H1 (cell line): ENCODE results near the gene IRF8. TPM values are rescaled to one million over a fixed set of nuclear protein-coding genes. Genes with fewer than 3 reads are reported as not detected.

ENCODE experiments used
- CTCF ChIA-PET: fragments of 300-600 bp; sonication (Branson Sonifier 250); formaldehyde crosslinking; loops from one replicate; lab custom pipeline; 2021; ENCODE audit not compliant: partially characterized antibody; lab: Charles Lee
- POLR2A ChIA-PET: fragments of 300-600 bp; sonication (Branson Sonifier 250); formaldehyde crosslinking; loops from one replicate; lab custom pipeline; 2021; ENCODE audit warnings: inconsistent platforms; ENCODE audit not compliant: partially characterized antibody; lab: Charles Lee
- DNase-seq, 2 experiments: peaks; one replicate each; pipeline versions ENCODE4 v3.0.0 to v3.0.0-alpha.2; 2010 to 2022; ENCODE audit warnings: low spot score in 2 of 2, low read depth in 1 of 2, mixed read lengths in 1 of 2
- FAIRE-seq: peaks from 2 replicates; lab custom pipeline; 2011; peaks lifted over from hg19 to GRCh38; lab: Jason Lieb, UNC
- H2AFZ ChIP-seq: 2 replicates; pipeline ENCODE4 v1.8.1; 2012; ENCODE audit warnings: low read length, inconsistent platforms
- H2AK5ac ChIP-seq: 2 replicates; pipeline ENCODE4 v1.6.1; 2013; ENCODE audit warnings: low read depth, low read length
- H2BK120ac ChIP-seq: replicated peaks from 2 replicates; pipeline ENCODE3; 2013; ENCODE audit warnings: low read depth, low read length, inconsistent platforms
- H2BK12ac ChIP-seq: 2 replicates; pipeline ENCODE4 v1.6.1; 2013; ENCODE audit warnings: low read depth, low read length
- H2BK15ac ChIP-seq: 2 replicates; pipeline ENCODE4 v1.6.1; 2013; ENCODE audit warnings: low read length
- H2BK20ac ChIP-seq: 2 replicates; pipeline ENCODE4 v1.6.1; 2013; ENCODE audit warnings: low read length
- H2BK5ac ChIP-seq: 2 replicates; pipeline ENCODE4 v1.6.1; 2013; ENCODE audit warnings: low read depth, low read length
- H3K14ac ChIP-seq: 2 replicates; pipeline ENCODE4 v1.6.1; 2013; ENCODE audit warnings: inconsistent platforms; ENCODE audit not compliant: insufficient read length
- H3K18ac ChIP-seq: 2 replicates; pipeline ENCODE4 v1.6.1; 2013; ENCODE audit warnings: low read length; ENCODE audit errors: extremely low read depth
- H3K23ac ChIP-seq: 2 replicates; pipeline ENCODE4 v1.6.1; 2013; ENCODE audit warnings: inconsistent platforms; ENCODE audit not compliant: insufficient read length
- H3K23me2 ChIP-seq: 2 replicates; pipeline ENCODE4 v1.6.1; 2013; ENCODE audit warnings: low read depth, low read length
- H3K27ac ChIP-seq: 2 replicates; pipeline ENCODE4 v1.6.1; 2011; ENCODE audit warnings: low read depth, low read length, inconsistent platforms
- H3K27me3 ChIP-seq, 4 experiments: replicated peaks in 1 of 4; 1 replicate in 1 of 4; 2 replicates in 3 of 4; pipeline versions ENCODE4 v1.6.1 to v1.8.1; 2011 to 2013; ENCODE audit warnings: low read length in 3 of 4, mild to moderate bottlenecking in 3 of 4, inconsistent platforms in 2 of 4, mixed read lengths in 2 of 4, moderate library complexity in 1 of 4; ENCODE audit not compliant: control insufficient read depth in 3 of 4, insufficient read depth in 3 of 4; ENCODE audit errors: extremely low read depth in 1 of 4
- H3K36me3 ChIP-seq, 4 experiments: 2 replicates each; pipeline versions ENCODE4 v1.6.1 to v1.8.1; 2011 to 2013; ENCODE audit warnings: mild to moderate bottlenecking in 4 of 4, low read length in 3 of 4, moderate library complexity in 2 of 4, control low read depth in 1 of 4, inconsistent platforms in 1 of 4; ENCODE audit not compliant: insufficient read depth in 4 of 4, control insufficient read depth in 2 of 4
- H3K4ac ChIP-seq: replicated peaks from 2 replicates; pipeline ENCODE3; 2013; ENCODE audit warnings: low read length, low read depth, mixed read lengths, inconsistent platforms; ENCODE audit not compliant: insufficient read length
- H3K4me1 ChIP-seq, 4 experiments: replicated peaks in 1 of 4; 1 replicate in 1 of 4; 2 replicates in 3 of 4; pipeline versions ENCODE4 v1.6.1 to v1.8.1; 2011 to 2013; ENCODE audit warnings: low read length in 3 of 4, inconsistent platforms in 2 of 4, mixed read lengths in 1 of 4; ENCODE audit not compliant: insufficient read depth in 4 of 4, control insufficient read depth in 3 of 4
- H3K4me2 ChIP-seq, 2 experiments: 2 replicates each; pipeline versions ENCODE4 v1.6.1 to v1.8.1; 2011 to 2013; ENCODE audit warnings: low read depth in 2 of 2, low read length in 2 of 2, control low read depth in 1 of 2, inconsistent platforms in 1 of 2, mild to moderate bottlenecking in 1 of 2; ENCODE audit not compliant: insufficient read depth in 1 of 2
- H3K4me3 ChIP-seq, 4 experiments: fragments of 200-600, 300-600 bp in 1 of 4; sonication (generic), shearing (Covaris generic), sonication (Bioruptor Twin) in 1 of 4; 2 replicates each; pipeline versions ENCODE4 v1.5.1 to v1.8.1; 2011 to 2016; ENCODE audit warnings: low read length in 4 of 4, low read depth in 3 of 4, control low read depth in 2 of 4, inconsistent platforms in 2 of 4, mild to moderate bottlenecking in 2 of 4, mixed read lengths in 1 of 4, moderate library complexity in 1 of 4; ENCODE audit not compliant: insufficient read depth in 2 of 4; ENCODE audit errors: extremely low read depth in 1 of 4
- H3K56ac ChIP-seq: replicated peaks from 2 replicates; pipeline ENCODE3; 2013; ENCODE audit warnings: low read depth, mild to moderate bottlenecking, mixed read lengths, low read length, inconsistent platforms; ENCODE audit not compliant: insufficient read length
- H3K79me1 ChIP-seq: 2 replicates; pipeline ENCODE4 v1.6.1; 2013; ENCODE audit warnings: low read depth, low read length, control low read depth
- H3K79me2 ChIP-seq, 2 experiments: 2 replicates each; pipeline versions ENCODE4 v1.6.1 to v1.8.1; 2012 to 2013; ENCODE audit warnings: low read length in 2 of 2, mild to moderate bottlenecking in 2 of 2, inconsistent platforms in 1 of 2; ENCODE audit not compliant: insufficient read depth in 2 of 2, control insufficient read depth in 1 of 2
- H3K9ac ChIP-seq, 4 experiments: replicated peaks in 1 of 4; 1 replicate in 1 of 4; 2 replicates in 3 of 4; pipeline versions ENCODE4 v1.6.1 to v1.8.1; 2011 to 2013; ENCODE audit warnings: low read depth in 3 of 4, low read length in 3 of 4, control low read depth in 2 of 4, mild to moderate bottlenecking in 2 of 4, moderate library complexity in 2 of 4, inconsistent platforms in 1 of 4; ENCODE audit errors: extremely low read depth in 1 of 4
- H3K9me3 ChIP-seq, 2 experiments: 2 replicates each; pipeline versions ENCODE4 v1.6.1 to v1.8.1; 2012 to 2013; ENCODE audit warnings: mild to moderate bottlenecking in 2 of 2, moderate library complexity in 2 of 2, control low read depth in 1 of 2, inconsistent platforms in 1 of 2, low read depth in 1 of 2, low read length in 1 of 2, mixed read lengths in 1 of 2; ENCODE audit not compliant: insufficient read depth in 2 of 2
- H4K20me1 ChIP-seq, 2 experiments: replicated peaks in 1 of 2; 2 replicates each; pipeline versions ENCODE3 to v1.8.1; 2011 to 2013; ENCODE audit warnings: inconsistent platforms in 2 of 2, low read length in 2 of 2, mild to moderate bottlenecking in 1 of 2; ENCODE audit not compliant: insufficient read depth in 2 of 2, control insufficient read depth in 1 of 2
- H4K5ac ChIP-seq: 2 replicates; pipeline ENCODE4 v1.6.1; 2013; ENCODE audit warnings: low read length, low read depth, mixed read lengths, inconsistent platforms; ENCODE audit not compliant: insufficient read length
- H4K8ac ChIP-seq: 2 replicates; pipeline ENCODE4 v1.8.0; 2013; ENCODE audit warnings: mild to moderate bottlenecking, moderate library complexity, low read length, inconsistent platforms; ENCODE audit not compliant: insufficient read depth; ENCODE audit errors: extremely low read depth
- H4K91ac ChIP-seq: replicated peaks from 2 replicates; pipeline ENCODE3; 2013; ENCODE audit warnings: low read length, mixed read lengths, inconsistent platforms; ENCODE audit not compliant: insufficient read length
- CTBP2 ChIP-seq: IDR thresholded peaks from 2 replicates; pipeline ENCODE4 v1.7.0; 2011; ENCODE audit warnings: borderline replicate concordance, mild to moderate bottlenecking, moderate library complexity, mixed read lengths, low read length; ENCODE audit not compliant: insufficient read depth, insufficient read length
- MAFK ChIP-seq: IDR thresholded peaks from 2 replicates; pipeline ENCODE4 v1.6.1; 2012; ENCODE audit warnings: low read depth, mild to moderate bottlenecking, improper control_type of control experiment, low read length
- TAF1 ChIP-seq: IDR thresholded peaks from 2 replicates; pipeline ENCODE4 v1.6.1; 2011; ENCODE audit warnings: mild to moderate bottlenecking, low read depth, low read length
- TCF12 ChIP-seq: IDR thresholded peaks from 2 replicates; pipeline ENCODE4 v1.6.1; 2011; ENCODE audit warnings: low read depth, mild to moderate bottlenecking, low read length
- WGBS, 2 experiments: shearing (Covaris generic) in 1 of 2; methylation state at CpG; one replicate each; pipeline versions ENCODE4 v1.1.6 to v1.1.7; 2013 to 2015; ENCODE audit warnings: low lambda C conversion rate in 2 of 2, mixed read lengths in 2 of 2, inconsistent platforms in 1 of 2, low coverage in 1 of 2, missing lambda C conversion rate in 1 of 2; ENCODE audit not compliant: insufficient replicate concordance in 2 of 2, insufficient coverage in 1 of 2, insufficient read length in 1 of 2; ENCODE audit errors: extremely low coverage in 1 of 2, missing lambda C conversion rate in 1 of 2; 5-methylcytosine and 5-hydroxymethylcytosine counted together
- polyA plus RNA-seq, 7 experiments: library from polyadenylated mRNA; depleted of rRNA in 3 of 7; stranded (reverse) in 5 of 7; unstranded in 2 of 7; fragments of >200 nt in 5 of 7; fragments of 200-250 nt in 2 of 7; gene quantifications; 1 replicate in 5 of 7; 2 replicates in 1 of 7; 4 replicates in 1 of 7; pipeline versions ENCODE4 v1.2.1 to v1.2.3, GENCODE V29; 2011 to 2013; ENCODE audit warnings: missing spikeins in 2 of 7, mixed read lengths in 2 of 7
- total RNA-seq: library from RNA; stranded (reverse); fragmentation: NEBNext Ultra II Directional; extraction: Animal tissue kit (Norgen Biotek cat#: 25700); gene quantifications from 2 replicates; pipeline ENCODE4 v1.2.1, GENCODE V29; 2021

The IRF8 gene
- total and polyA plus RNA-seq, 2 of the 8 experiments (the other 6 are each of a cell fraction or from before 2014, with no cell fraction given) = 0.35 to 2.0 TPM

DNA sequence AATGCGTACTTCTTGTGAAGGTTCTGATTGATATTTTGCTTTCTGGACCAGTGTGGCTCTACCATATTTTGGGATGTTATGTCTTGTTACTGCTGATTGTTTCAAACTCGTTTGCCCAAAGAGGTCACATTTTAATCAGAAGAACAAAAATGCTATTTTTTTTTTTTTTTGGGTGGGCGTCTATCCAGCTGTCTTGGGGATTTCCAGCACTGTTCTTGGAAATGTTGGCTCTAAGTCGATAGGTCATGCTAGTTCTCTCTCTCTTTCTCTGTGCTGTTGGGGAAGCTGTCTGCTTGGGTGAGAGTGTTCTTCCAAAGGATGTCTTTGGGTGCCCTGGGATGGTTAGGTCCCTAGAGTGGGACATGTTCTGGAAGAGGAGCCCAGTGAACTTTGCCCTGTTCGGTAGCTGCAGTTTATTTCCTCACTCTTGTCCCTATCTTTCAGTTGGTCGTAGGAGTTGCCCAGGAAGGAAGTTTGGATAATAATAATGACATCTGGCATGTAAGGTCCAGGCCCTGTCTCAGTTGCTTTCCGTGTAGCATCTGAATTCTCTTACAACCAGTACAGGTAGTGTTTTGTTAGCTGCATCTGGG, 2.9 kb downstream of the IRF8 start:
- H2AK5ac ChIP-seq = no peak overlapping the region
- no peak overlapping the region for H2BK15ac ChIP-seq
- H2BK120ac ChIP-seq = no peak overlapping the region
- H3K27ac ChIP-seq = no peak overlapping the region
- H4K20me1 ChIP-seq = no peaks in the 10 kb centered on the region
- no peaks in the 10 kb centered on the region for H3K36me3 ChIP-seq
- H2BK12ac ChIP-seq = no peak overlapping the region
- no peak overlapping the region for H4K5ac ChIP-seq
- H3K79me2 ChIP-seq = no peaks in the 10 kb centered on the region
- TF ChIP-seq TCF12 (no peak), MAFK (no peak), TAF1 (no peak), CTBP2 (no peak)
- H3K23me2 ChIP-seq = peaks cover 6% of the 10 kb centered on the region; the same call in 1 of the 2 replicates
- H3K79me1 ChIP-seq = no peaks in the 10 kb centered on the region
- H2BK5ac ChIP-seq = no peak overlapping the region
- no peaks in the 10 kb centered on the region; a peak in 1 of 4 replicates for H3K9me3 ChIP-seq
- peaks cover 11 to 33% (median 25%) of the 10 kb centered on the region in 4 experiments for H3K27me3 ChIP-seq
- FAIRE-seq (no peak), DNase-seq (no peak)
- H2BK20ac ChIP-seq = no peak overlapping the region
- no peak overlapping the region for H3K4me2 ChIP-seq
- H3K9ac ChIP-seq = no peak overlapping the region
- no peak overlapping the region for H3K18ac ChIP-seq
- ChIA-PET CTCF (interaction anchor here (0.8 to 2.9 kb wide), 9 partner anchors 10 to 88 kb away, joined by 3 to 11 read pairs (median 3); no protein-coding TSS in a partner anchor), POLR2A (no interaction called here)
- no peak overlapping the region for H3K56ac ChIP-seq
- H3K14ac ChIP-seq = no peak overlapping the region
- no peak overlapping the region for H2AFZ ChIP-seq
- no peak overlapping the region for H3K23ac ChIP-seq
- H3K4me3 ChIP-seq = no peak overlapping the region
- no peak overlapping the region for H4K91ac ChIP-seq
- no peaks in the 10 kb centered on the region for H3K4me1 ChIP-seq
- WGBS, 2 experiments = 69% methylated on average over 7 of the region's 7 CpGs; no CpG with 5 or more reads in 1 of the 2 experiments
- no peak overlapping the region for H4K8ac ChIP-seq
- H3K4ac ChIP-seq = no peak overlapping the region
